Measurements from ENCODE around the gene DNALI1.
"Not testable (repeated sequence)": the region's sequence is repeated elsewhere in the genome, so short reads cannot be mapped to it uniquely, and the experiment has no call there.

DNA sequence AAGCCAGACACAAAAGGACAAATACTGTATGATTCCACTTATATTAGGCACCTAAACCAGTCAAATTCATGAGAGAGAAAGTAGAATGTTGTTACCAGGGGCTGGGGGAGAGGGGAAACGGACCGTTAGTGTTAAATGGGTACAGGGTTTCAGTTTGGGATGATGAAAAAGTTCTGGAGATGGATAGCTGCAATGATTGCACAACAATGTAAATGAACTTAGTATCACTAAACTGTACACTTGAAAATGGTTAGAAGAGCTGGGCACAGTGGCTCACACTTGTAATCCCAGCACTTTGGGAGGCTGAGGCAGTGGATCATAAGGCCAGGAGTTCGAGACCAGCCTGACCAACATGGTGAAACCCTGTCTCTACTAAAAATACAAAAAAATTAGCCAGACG lies 27.8 kb downstream of the DNALI1 start:
- not testable (repeated sequence) for TF ChIP-seq POLR2AphosphoS5 (IDR thresholded peaks at IDR 0.05; ENCODE audit: borderline replicate concordance, low read depth, low read length); EZH2 (IDR thresholded peaks at IDR 0.05); FOXP2 (optimal IDR thresholded peaks at IDR 0.05; ENCODE audit: control extremely low read depth, extremely low read length, insufficient read depth)
